Upper lobe of left lung (tissue), 6 donors: ENCODE results near the gene GPC5. TPM values are rescaled to one million over a fixed set of nuclear protein-coding genes. Genes with fewer than 3 reads are reported as not detected.

Experiments used
- ATAC-seq, 2 donors: fragments of 200-7000 bp; cut with Tn5 transposase; one replicate each; pipeline ENCODE4 v1.9.1; 2022; ENCODE audit warnings: mild to moderate bottlenecking in 2 of 2, moderate library complexity in 2 of 2; ENCODE audit not compliant: low FRiP score in 2 of 2
- DNase-seq, 2 donors: peaks; one replicate each; pipeline ENCODE4 v3.0.0-alpha.2; 2019 to 2020
- H3K27ac ChIP-seq, 4 donors: fragments of 200-600 bp; sonication (generic); one replicate each; pipeline ENCODE4 v1.5.1; 2016 to 2019
- H3K27me3 ChIP-seq, 4 donors: fragments of 200-600 bp; sonication (generic); one replicate each; pipeline ENCODE4 v1.5.1; 2017 to 2019
- H3K36me3 ChIP-seq, 4 donors: fragments of 200-600 bp; sonication (generic); one replicate each; pipeline ENCODE4 v1.5.1; 2016 to 2019
- H3K4me1 ChIP-seq, 4 donors: fragments of 200-600 bp; sonication (generic); one replicate each; pipeline ENCODE4 v1.5.1; 2018 to 2019
- H3K4me3 ChIP-seq, 4 donors: fragments of 200-600 bp; sonication (generic); one replicate each; pipeline ENCODE4 v1.5.1; 2017 to 2019; ENCODE audit warnings: mild to moderate bottlenecking in 2 of 4, moderate library complexity in 1 of 4
- H3K9me3 ChIP-seq, 4 donors: fragments of 200-600 bp; sonication (generic); one replicate each; pipeline ENCODE4 v1.5.1; 2018 to 2019
- CTCF ChIP-seq, 6 experiments: fragments of 450-650 bp in 4 of 6; fragments of 200-600 bp in 2 of 6; sonication (generic) in 2 of 6; IDR thresholded peaks; one replicate each; pipeline ENCODE4 v1.5.1; 2016 to 2019; ENCODE audit warnings: antibody characterized with exemption in 6 of 6
- EP300 ChIP-seq, 4 donors: sonication (generic); formaldehyde crosslinking; IDR thresholded peaks; one replicate each; pipeline ENCODE4 v1.5.1; 2017; ENCODE audit warnings: antibody characterized with exemption in 4 of 4, control low read depth in 2 of 4
- POLR2A ChIP-seq, 4 donors: fragments of 450-650 bp; IDR thresholded peaks; one replicate each; pipeline ENCODE4 v1.5.1; 2016 to 2017; ENCODE audit warnings: antibody characterized with exemption in 4 of 4, mild to moderate bottlenecking in 2 of 4
- POLR2AphosphoS5 ChIP-seq, 2 donors: sonication (generic); formaldehyde crosslinking; IDR thresholded peaks; one replicate each; pipeline ENCODE4 v1.5.1; 2017; ENCODE audit warnings: antibody characterized with exemption in 2 of 2
- WGBS, 2 donors: methylation state at CpG; one replicate each; pipeline ENCODE4 v1.1.5; 2017 to 2018; 5-methylcytosine and 5-hydroxymethylcytosine counted together
- total RNA-seq, 6 donors: library from RNA; depleted of rRNA in 4 of 6; stranded (reverse); fragments of >200 nt in 4 of 6; gene quantifications; one replicate each; pipeline versions ENCODE4 v1.1.0 to v1.2.1, GENCODE V29; 2016 to 2021
- donor health status: DM: no; HTN: no; CAD: no; lungs with moderate emphysema.
- donor health status: DM: no; HTN: yes; CAD: no; lungs with severe emphysema.

GPC5 gene
- total RNA-seq, 6 donors from 2014 or later: 7.6 to 51.4 (median 12.8) TPM

- TF ChIP-seq EP300 (IDR thresholded peaks at IDR 0.05) (no peak), POLR2A (IDR thresholded peaks at IDR 0.05) (no peak), POLR2AphosphoS5 (IDR thresholded peaks at IDR 0.05) (no peak), CTCF (IDR thresholded peaks at IDR 0.05) (no peak)
- H3K4me3 ChIP-seq: no peak overlapping the region
- no peak overlapping the region for H3K27ac ChIP-seq
- DNase-seq (no peak), ATAC-seq (no peak)
- H3K4me1 ChIP-seq: no peaks in the 10 kb centered on the region
- 71 to 89% methylated on average over 3 of the region's 3 CpGs for WGBS, 2 donors
- H3K9me3 ChIP-seq: no peaks in the 10 kb centered on the region
- no peaks in the 10 kb centered on the region for H3K27me3 ChIP-seq
- H3K36me3 ChIP-seq: no peaks in the 10 kb centered on the region
Measured at GRCh38 chr13:91368676-91369440, 29.6 kb upstream of the GPC5 start.

- H3K4me3 ChIP-seq: no peak overlapping the region
- H3K4me1 ChIP-seq: no peaks in the 10 kb centered on the region
- no peaks in the 10 kb centered on the region for H3K36me3 ChIP-seq
- no peak overlapping the region for H3K27ac ChIP-seq
- ATAC-seq (no peak), DNase-seq (no peak)
- H3K9me3 ChIP-seq: no peaks in the 10 kb centered on the region
- TF ChIP-seq EP300 (IDR thresholded peaks at IDR 0.05) (no peak), POLR2A (IDR thresholded peaks at IDR 0.05) (no peak), CTCF (IDR thresholded peaks at IDR 0.05) (no peak), POLR2AphosphoS5 (IDR thresholded peaks at IDR 0.05) (no peak)
- WGBS, 2 donors: 45 to 47% methylated on average over 3 of the region's 3 CpGs
- H3K27me3 ChIP-seq: no peaks in the 10 kb centered on the region
Measured at GRCh38 chr13:91369441-91369831, 29.0 kb upstream of the GPC5 start.

GRCh38 chr13:91370501-91370900 lies 27.9 kb upstream of the GPC5 start:
- DNase-seq: no peak
- no peaks in the 10 kb centered on the region for H3K4me1 ChIP-seq
- 95 to 97% methylated on average over 2 of the region's 2 CpGs for WGBS, 2 donors
- H3K27me3 ChIP-seq: no peaks in the 10 kb centered on the region
- H3K27ac ChIP-seq: no peak overlapping the region
- no peak for ATAC-seq
- H3K4me3 ChIP-seq: no peak overlapping the region
- TF ChIP-seq POLR2AphosphoS5 (IDR thresholded peaks at IDR 0.05) (no peak), CTCF (IDR thresholded peaks at IDR 0.05) (no peak), POLR2A (IDR thresholded peaks at IDR 0.05) (no peak), EP300 (IDR thresholded peaks at IDR 0.05) (no peak)
- H3K9me3 ChIP-seq: no peaks in the 10 kb centered on the region
- H3K36me3 ChIP-seq: no peaks in the 10 kb centered on the region

- WGBS, 2 donors: 81 to 87% methylated on average over 3 of the region's 3 CpGs
- no peak overlapping the region for H3K4me3 ChIP-seq
- H3K9me3 ChIP-seq: no peaks in the 10 kb centered on the region
- no peaks in the 10 kb centered on the region for H3K36me3 ChIP-seq
- H3K4me1 ChIP-seq: no peaks in the 10 kb centered on the region
- H3K27ac ChIP-seq: no peak overlapping the region
- ATAC-seq: no peak
- H3K27me3 ChIP-seq: no peaks in the 10 kb centered on the region
- DNase-seq: no peak
- TF ChIP-seq EP300 (IDR thresholded peaks at IDR 0.05): no peak
- TF ChIP-seq POLR2A (IDR thresholded peaks at IDR 0.05): no peak
- TF ChIP-seq POLR2AphosphoS5 (IDR thresholded peaks at IDR 0.05): no peak
- TF ChIP-seq CTCF (IDR thresholded peaks at IDR 0.05): no peak
Measured at GRCh38 chr13:91372911-91373310, 25.5 kb upstream of the GPC5 start.
